Measurements from ENCODE around the gene VRK2. TPM values are rescaled to one million over a fixed set of nuclear protein-coding genes. Genes with fewer than 3 reads are reported as not detected.
"Not testable (repeated sequence)": the region's sequence is repeated elsewhere in the genome, so short reads cannot be mapped to it uniquely, and the experiment has no call there.

VRK2 gene
- total RNA-seq, 1 donor from 2014 or later, result 25.3 TPM

DNA sequence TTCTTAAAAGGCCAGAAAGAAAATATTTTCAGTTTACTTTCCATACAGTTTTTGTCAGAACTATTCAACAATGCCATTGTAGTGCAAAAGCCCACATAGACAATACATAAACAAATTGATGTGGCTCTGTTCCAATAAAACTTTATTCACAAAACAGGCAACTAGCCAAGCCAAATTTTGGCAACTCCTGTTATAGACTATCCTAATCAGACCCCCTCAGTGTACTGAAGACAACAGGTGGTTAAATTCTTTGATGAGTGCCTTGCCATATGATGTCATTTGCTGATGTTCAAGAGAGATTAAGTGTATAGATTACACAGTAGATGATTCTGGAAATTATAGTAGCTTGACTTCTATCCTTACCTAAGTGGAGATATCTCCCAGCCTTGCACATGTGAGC, 111.1 kb downstream of the VRK2 start:
- TF ChIP-seq, protein P1, sequence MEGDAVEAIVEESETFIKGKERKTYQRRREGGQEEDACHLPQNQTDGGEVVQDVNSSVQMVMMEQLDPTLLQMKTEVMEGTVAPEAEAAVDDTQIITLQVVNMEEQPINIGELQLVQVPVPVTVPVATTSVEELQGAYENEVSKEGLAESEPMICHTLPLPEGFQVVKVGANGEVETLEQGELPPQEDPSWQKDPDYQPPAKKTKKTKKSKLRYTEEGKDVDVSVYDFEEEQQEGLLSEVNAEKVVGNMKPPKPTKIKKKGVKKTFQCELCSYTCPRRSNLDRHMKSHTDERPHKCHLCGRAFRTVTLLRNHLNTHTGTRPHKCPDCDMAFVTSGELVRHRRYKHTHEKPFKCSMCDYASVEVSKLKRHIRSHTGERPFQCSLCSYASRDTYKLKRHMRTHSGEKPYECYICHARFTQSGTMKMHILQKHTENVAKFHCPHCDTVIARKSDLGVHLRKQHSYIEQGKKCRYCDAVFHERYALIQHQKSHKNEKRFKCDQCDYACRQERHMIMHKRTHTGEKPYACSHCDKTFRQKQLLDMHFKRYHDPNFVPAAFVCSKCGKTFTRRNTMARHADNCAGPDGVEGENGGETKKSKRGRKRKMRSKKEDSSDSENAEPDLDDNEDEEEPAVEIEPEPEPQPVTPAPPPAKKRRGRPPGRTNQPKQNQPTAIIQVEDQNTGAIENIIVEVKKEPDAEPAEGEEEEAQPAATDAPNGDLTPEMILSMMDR (conservative IDR thresholded peaks at IDR 0.05; ENCODE audit: low read depth, low read length), result no peak
- DNase-seq (ENCODE audit: low read depth), result no peak
- no peak overlapping the region for H3K4me3 ChIP-seq (ENCODE audit: low read depth, low read length)

DNA sequence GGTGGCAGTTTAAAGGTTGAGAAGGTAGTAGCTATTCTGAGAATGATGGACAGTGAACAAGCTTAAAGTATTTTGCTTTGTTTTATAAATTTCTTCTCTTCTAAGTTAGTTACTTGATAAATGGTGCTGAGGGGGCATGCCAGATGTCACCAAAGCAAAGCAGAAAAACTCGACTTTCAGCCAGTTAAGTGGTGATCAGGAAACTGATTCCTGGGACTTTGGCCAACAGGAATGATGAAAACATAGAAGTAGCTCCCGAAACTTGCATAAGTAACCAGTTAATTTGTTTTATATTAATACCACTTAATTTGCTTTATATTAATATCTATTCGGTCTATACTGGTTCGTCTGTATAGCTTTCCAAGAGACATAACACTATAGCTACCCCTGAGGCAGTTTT, 111.9 kb downstream of the VRK2 start:
- H3K4me3 ChIP-seq (ENCODE audit: low read depth, low read length), result no peak overlapping the region
- DNase-seq (ENCODE audit: low read depth), result no peak
- TF ChIP-seq, protein P1 (conservative IDR thresholded peaks at IDR 0.05; ENCODE audit: low read depth, low read length), result no peak

DNA sequence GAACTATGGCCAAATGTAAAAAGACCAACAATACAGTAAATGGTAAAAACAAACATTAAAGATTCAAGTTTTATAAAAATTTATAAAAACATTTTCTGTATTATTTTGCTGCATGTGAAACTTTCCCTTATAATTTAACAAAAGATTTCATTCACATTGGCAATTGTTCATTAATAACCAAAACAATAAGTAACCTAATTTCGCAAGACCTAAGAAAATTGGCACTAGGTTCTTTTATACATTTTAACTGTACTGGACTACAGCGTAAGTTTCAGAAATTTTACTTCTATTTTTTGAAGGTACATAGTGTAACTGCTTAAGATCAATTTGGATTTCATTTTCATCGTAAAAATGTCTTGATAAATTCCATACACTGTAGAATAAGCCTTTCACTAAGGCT, 117.3 kb downstream of the VRK2 start:
- TF ChIP-seq, protein P1 (conservative IDR thresholded peaks at IDR 0.05; ENCODE audit: low read depth, low read length), result no peak
- no peak overlapping the region for H3K4me3 ChIP-seq (ENCODE audit: low read depth, low read length)
- DNase-seq (ENCODE audit: low read depth), result no peak

DNA sequence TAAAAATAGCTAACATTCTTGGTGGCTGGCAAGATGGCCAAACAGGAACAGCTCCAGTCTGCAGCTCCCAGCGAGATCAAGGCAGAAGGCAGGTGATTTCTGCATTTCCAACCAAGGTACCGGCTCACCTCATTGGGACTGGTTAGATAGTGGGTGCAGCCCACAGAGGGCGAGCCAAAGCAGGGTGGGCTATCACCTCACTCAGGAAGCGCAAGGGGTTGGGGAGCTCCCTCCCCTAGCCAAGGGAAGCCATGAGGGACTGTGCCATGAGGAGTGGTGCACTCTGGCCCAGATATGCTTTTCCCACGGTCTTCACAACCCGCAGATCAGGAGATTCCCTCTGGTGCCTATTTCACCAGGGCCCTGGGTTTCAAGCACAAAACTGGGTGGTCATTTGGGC, 121.5 kb downstream of the VRK2 start:
- not testable (repeated sequence) for DNase-seq (ENCODE audit: low read depth)

DNA sequence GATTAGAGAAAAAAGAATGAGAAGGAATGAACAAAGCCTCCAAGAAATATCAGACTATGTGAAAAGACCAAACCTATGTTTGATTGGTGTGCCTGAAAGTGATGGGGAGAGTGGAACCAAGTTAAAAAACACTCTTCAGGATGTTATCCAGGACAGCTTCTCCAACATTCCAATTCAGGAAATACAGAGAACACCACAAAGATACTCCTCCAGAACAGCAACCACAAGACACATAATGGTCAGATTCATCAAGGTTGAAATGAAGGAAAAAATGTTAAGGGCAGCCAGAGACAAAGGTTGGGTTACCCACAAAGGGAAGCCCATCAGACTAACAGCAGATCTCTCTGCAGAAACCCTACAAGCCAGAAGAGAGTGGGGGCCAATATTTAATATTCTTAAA, 123.2 kb downstream of the VRK2 start:
- H3K4me3 ChIP-seq (ENCODE audit: low read depth, low read length); DNase-seq (ENCODE audit: low read depth): not testable (repeated sequence)

More for the DNA sequence above, 121.5 kb downstream of the VRK2 start:
- not testable (repeated sequence) for H3K4me3 ChIP-seq (ENCODE audit: low read depth, low read length)

DNA sequence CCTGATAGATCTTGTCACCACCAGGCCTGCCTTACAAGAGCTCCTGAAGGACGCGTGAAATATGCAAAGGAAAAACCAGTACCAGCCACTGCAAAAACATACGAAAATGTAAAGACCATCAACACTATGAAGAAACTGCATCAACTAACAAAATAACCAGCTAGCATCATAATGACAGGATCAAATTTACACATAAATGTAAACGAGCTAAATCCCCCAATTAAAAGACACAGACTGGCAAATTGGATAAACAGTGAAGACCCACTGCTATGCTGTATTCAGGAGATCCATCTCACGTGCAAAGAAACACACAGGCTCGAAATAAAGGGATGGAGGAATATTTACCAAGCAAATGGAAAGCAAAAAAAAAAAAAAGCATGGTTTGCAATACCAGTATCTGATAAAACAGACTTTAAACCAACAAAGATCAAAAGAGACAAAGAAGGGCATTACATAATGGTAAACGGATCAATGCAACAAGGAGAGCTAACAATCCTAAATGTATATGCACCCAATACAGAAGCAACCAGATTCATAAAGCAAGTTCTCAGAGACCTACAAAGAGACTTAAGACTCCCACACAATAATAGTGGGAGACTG, 123.8 kb downstream of the VRK2 start:
- not testable (repeated sequence) for H3K4me3 ChIP-seq (ENCODE audit: low read depth, low read length); DNase-seq (ENCODE audit: low read depth)

DNA sequence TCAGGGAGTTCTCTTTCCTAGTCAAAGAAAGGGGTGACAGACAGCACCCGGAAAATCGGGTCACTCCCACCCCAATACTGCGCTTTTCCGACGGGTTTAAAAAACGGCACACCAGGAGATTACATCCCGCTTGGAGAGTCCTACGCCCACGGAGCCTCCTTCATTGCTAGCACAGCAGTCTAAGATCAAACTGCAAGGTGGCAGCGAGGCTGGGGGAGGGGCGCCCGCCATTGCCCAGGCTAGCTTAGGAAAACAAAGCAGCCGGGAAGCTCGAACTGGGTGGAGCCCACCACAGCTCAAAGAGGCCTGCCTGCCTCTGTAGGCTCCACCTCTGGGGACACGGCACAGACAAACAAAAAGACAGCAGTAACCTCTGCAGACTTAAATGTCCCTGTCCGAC, 125.2 kb downstream of the VRK2 start:
- H3K4me3 ChIP-seq (ENCODE audit: low read depth, low read length); DNase-seq (ENCODE audit: low read depth): not testable (repeated sequence)

DNA sequence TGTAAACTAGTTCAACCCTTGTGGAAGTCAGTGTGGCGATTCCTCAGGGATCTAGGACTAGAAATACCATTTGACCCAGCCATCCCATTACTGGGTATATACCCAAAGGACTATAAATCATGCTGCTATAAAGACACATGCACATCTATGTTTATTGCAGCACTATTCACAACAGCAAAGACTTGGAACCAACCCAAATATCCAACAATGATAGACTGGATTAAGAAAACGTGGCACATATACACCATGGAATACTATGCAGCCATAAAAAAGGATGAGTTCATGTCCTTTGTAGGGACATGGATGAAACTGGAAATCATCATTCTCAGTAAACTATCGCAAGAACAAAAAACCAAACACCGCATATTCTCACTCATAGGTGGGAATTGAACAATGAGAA, 130.6 kb downstream of the VRK2 start:
- DNase-seq (ENCODE audit: low read depth); H3K4me3 ChIP-seq (ENCODE audit: low read depth, low read length): not testable (repeated sequence)

DNA sequence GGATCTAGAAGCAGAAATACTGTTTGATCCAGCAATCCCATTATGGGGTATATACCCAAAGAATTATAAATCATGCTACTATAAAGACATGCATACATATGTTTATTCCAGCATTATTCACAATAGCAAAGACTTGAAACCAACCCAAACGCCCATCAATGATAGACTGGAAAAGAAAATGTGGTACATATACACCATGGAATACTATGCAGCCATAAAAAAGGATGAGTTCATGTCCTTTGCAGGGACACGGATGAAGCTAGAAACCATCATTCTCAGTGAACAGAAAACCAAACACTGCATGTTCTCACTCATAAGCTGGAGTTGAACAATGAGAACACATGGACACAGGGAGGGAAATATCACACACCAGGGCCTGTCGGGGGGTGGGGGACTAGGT, 133.6 kb downstream of the VRK2 start:
- not testable (repeated sequence) for DNase-seq (ENCODE audit: low read depth); H3K4me3 ChIP-seq (ENCODE audit: low read depth, low read length)

DNA sequence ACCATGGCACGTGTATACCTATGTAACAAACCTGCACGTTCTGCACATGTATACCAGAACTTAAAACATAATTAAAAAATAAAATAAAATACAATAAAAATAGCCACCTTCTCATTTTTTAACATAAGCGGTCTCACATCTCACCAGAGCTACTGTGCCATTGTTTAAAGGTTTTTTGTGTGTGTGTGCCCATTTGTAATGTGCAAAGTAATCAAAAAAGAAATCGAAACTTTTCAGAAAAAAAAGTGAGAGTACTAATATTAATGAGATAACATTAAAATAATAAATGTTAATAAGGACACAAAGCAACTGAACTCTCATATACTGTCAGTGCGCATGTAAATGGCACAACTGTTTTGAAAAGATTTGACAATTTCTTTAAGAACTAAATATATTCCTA, 134.0 kb downstream of the VRK2 start:
- DNase-seq (ENCODE audit: low read depth), result no peak
- TF ChIP-seq, protein P1 (conservative IDR thresholded peaks at IDR 0.05; ENCODE audit: low read depth, low read length), result no peak
- no peak overlapping the region for H3K4me3 ChIP-seq (ENCODE audit: low read depth, low read length)
